KMS-11 (cell line): ENCODE results near the gene GRM5.
"Not testable (repeated sequence)": the region's sequence is repeated elsewhere in the genome, so short reads cannot be mapped to it uniquely, and the experiment has no call there.

Source experiments
- H2AFZ ChIP-seq: fragments of 200-600 bp; sonication (generic); 2 replicates; pipeline ENCODE4 v1.6.1; 2016; ENCODE audit warnings: antibody characterized with exemption, mixed run types, low read depth
- H3K27ac ChIP-seq: fragments of 200-600 bp; sonication (generic); 2 replicates; pipeline ENCODE4 v1.6.1; 2016; ENCODE audit warnings: mild to moderate bottlenecking, mixed run types
- H3K27me3 ChIP-seq: fragments of 200-600 bp; sonication (generic); 2 replicates; pipeline ENCODE4 v1.6.1; 2017; ENCODE audit warnings: mild to moderate bottlenecking, low read depth, mixed run types, moderate library complexity; ENCODE audit not compliant: insufficient read depth
- H3K36me3 ChIP-seq: fragments of 200-600 bp; sonication (generic); 2 replicates; pipeline ENCODE4 v1.6.1; 2017; ENCODE audit warnings: mild to moderate bottlenecking, mixed run types; ENCODE audit not compliant: insufficient read depth
- H3K4me1 ChIP-seq: fragments of 200-600 bp; sonication (generic); 2 replicates; pipeline ENCODE4 v1.6.1; 2016; ENCODE audit warnings: mild to moderate bottlenecking, low read depth, mixed run types; ENCODE audit not compliant: poor library complexity, severe bottlenecking
- H3K4me2 ChIP-seq: fragments of 200-600 bp; sonication (generic); 2 replicates; pipeline ENCODE4 v1.7.0; 2016; ENCODE audit warnings: mild to moderate bottlenecking, mixed run types
- H3K4me3 ChIP-seq: fragments of 200-600 bp; sonication (generic); IDR thresholded peaks from 2 replicates; pipeline ENCODE4 v1.6.1; 2017; ENCODE audit warnings: low read depth, low read length, mixed read lengths; ENCODE audit not compliant: insufficient read depth
- H3K79me2 ChIP-seq: fragments of 200-600 bp; sonication (generic); 2 replicates; pipeline ENCODE4 v1.6.1; 2016; ENCODE audit warnings: low read depth, mixed run types; ENCODE audit not compliant: insufficient read depth
- H3K9ac ChIP-seq: fragments of 200-600 bp; sonication (generic); 2 replicates; pipeline ENCODE4 v1.6.1; 2016; ENCODE audit warnings: mild to moderate bottlenecking, mixed run types
- H4K20me1 ChIP-seq: fragments of 200-600 bp; sonication (generic); 2 replicates; pipeline ENCODE4 v1.6.1; 2016; ENCODE audit warnings: mild to moderate bottlenecking, mixed run types; ENCODE audit not compliant: insufficient read depth
- TF ChIP-seq, protein P1 (sequence below): fragments of 200-600 bp; sonication (generic); conservative IDR thresholded peaks from 2 replicates; pipeline ENCODE4 v1.6.1; 2017; ENCODE audit warnings: low read depth, mild to moderate bottlenecking, antibody characterized with exemption, low read length, moderate library complexity, mixed read lengths

The GRM5 gene

GRCh38 chr11:88849368-88849767, 216.4 kb downstream of the GRM5 start:
- Histone ChIP-seq H4K20me1 (no peaks in the 10 kb centered on the region), H3K79me2 (no peaks in the 10 kb centered on the region), H2AFZ (no peak overlapping the region), H3K36me3 (no peaks in the 10 kb centered on the region), H3K27ac (no peak overlapping the region), H3K27me3 (no peaks in the 10 kb centered on the region), H3K9ac (no peak overlapping the region), H3K4me1 (no peaks in the 10 kb centered on the region), H3K4me3 (no peak overlapping the region), H3K4me2 (no peak overlapping the region)
- TF ChIP-seq, protein P1, sequence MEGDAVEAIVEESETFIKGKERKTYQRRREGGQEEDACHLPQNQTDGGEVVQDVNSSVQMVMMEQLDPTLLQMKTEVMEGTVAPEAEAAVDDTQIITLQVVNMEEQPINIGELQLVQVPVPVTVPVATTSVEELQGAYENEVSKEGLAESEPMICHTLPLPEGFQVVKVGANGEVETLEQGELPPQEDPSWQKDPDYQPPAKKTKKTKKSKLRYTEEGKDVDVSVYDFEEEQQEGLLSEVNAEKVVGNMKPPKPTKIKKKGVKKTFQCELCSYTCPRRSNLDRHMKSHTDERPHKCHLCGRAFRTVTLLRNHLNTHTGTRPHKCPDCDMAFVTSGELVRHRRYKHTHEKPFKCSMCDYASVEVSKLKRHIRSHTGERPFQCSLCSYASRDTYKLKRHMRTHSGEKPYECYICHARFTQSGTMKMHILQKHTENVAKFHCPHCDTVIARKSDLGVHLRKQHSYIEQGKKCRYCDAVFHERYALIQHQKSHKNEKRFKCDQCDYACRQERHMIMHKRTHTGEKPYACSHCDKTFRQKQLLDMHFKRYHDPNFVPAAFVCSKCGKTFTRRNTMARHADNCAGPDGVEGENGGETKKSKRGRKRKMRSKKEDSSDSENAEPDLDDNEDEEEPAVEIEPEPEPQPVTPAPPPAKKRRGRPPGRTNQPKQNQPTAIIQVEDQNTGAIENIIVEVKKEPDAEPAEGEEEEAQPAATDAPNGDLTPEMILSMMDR = no peak

GRCh38 chr11:88846266-88846665, 219.5 kb downstream of the GRM5 start:
- H3K4me2 ChIP-seq, H4K20me1 ChIP-seq, H2AFZ ChIP-seq, H3K4me1 ChIP-seq, H3K27me3 ChIP-seq, H3K79me2 ChIP-seq, H3K36me3 ChIP-seq, H3K4me3 ChIP-seq, H3K9ac ChIP-seq, H3K27ac ChIP-seq: not testable (repeated sequence)

DNA sequence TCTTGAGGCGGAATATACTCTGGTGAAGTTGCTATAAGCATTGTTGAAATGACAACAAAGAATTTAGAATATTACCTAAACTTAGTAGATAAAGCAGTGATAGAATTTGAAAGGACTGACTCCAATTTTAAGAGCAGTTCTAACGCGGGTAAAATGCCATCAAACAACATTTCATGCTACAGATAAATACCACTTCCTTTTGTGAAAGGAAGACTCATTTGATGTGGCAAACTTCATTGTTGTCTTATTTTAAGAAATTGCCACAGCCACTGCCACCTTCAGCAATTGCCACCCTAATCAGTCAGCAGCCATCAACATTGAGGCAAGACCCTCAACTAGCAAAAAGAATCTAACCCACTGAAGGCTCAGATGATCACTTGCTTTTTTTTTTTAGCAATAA, 220.8 kb downstream of the GRM5 start:
- H2AFZ ChIP-seq = not testable (repeated sequence)

DNA sequence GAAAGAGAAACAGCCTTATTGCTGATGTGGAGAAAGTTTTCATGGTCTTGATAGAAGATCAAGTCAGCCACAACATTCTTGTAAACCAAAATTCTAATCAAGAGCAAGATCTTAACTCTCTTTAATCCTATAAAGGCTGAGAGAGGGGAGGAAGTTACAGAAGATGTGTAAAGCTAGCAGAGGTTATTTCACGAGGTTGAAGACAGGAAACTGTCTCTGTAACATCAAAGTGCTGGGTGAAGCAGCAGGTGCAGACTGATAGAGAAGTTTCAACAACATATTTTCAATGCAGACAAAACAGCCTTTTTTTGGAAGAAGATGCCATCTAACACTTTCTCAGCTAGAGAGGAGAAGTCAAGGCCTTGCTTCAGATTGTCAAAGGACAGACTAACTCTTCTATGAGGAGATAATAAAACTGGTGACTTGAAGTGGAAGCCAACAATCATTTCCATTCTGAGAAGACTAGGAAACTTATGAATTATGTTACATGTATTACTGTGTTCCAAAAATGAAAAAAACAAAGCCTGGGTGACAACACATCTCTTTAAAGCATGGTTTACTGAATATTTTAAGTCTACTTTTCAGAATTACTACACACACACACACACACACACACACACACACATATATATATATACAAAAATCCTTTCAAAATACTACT, 221.9 kb downstream of the GRM5 start:
- H3K9ac ChIP-seq, H2AFZ ChIP-seq, H3K4me2 ChIP-seq, H3K79me2 ChIP-seq, H3K27ac ChIP-seq, H3K4me1 ChIP-seq, H3K27me3 ChIP-seq, H3K4me3 ChIP-seq, H3K36me3 ChIP-seq, H4K20me1 ChIP-seq: not testable (repeated sequence)

More for the DNA sequence above, 220.8 kb downstream of the GRM5 start:
- not testable (repeated sequence) for H3K4me3 ChIP-seq, H3K27me3 ChIP-seq, H3K36me3 ChIP-seq, H3K27ac ChIP-seq, H3K9ac ChIP-seq, H3K79me2 ChIP-seq, H3K4me2 ChIP-seq, H3K4me1 ChIP-seq, H4K20me1 ChIP-seq

GRCh38 chr11:88838139-88838538, 227.6 kb downstream of the GRM5 start:
- not testable (repeated sequence) for H3K4me1 ChIP-seq, H2AFZ ChIP-seq, H4K20me1 ChIP-seq, H3K4me3 ChIP-seq, H3K79me2 ChIP-seq, H3K27ac ChIP-seq, H3K4me2 ChIP-seq, H3K27me3 ChIP-seq, H3K9ac ChIP-seq, H3K36me3 ChIP-seq

- H3K27ac ChIP-seq, H3K79me2 ChIP-seq, H3K36me3 ChIP-seq, H3K4me3 ChIP-seq, H3K27me3 ChIP-seq, H3K4me1 ChIP-seq, H4K20me1 ChIP-seq, H2AFZ ChIP-seq, H3K4me2 ChIP-seq, H3K9ac ChIP-seq: not testable (repeated sequence)
Observed at GRCh38 chr11:88835709-88836108, 230.1 kb downstream of the GRM5 start.

- no peak overlapping the region for H3K4me3 ChIP-seq
- H3K9ac ChIP-seq = no peak overlapping the region
- no peaks in the 10 kb centered on the region for H3K4me1 ChIP-seq
- H3K79me2 ChIP-seq = no peaks in the 10 kb centered on the region
- H3K36me3 ChIP-seq = no peaks in the 10 kb centered on the region
- TF ChIP-seq, protein P1 = no peak
- no peaks in the 10 kb centered on the region for H4K20me1 ChIP-seq
- no peak overlapping the region for H2AFZ ChIP-seq
- H3K27ac ChIP-seq = no peak overlapping the region
- no peaks in the 10 kb centered on the region for H3K27me3 ChIP-seq
- H3K4me2 ChIP-seq = no peak overlapping the region
Observed at GRCh38 chr11:88831303-88831890, 234.4 kb downstream of the GRM5 start.
